ENCODE data around the gene SPINK1. TPM values are rescaled to one million over a fixed set of nuclear protein-coding genes. Genes with fewer than 3 reads are reported as not detected.
"Not testable (repeated sequence)": the region's sequence is repeated elsewhere in the genome, so short reads cannot be mapped to it uniquely, and the experiment has no call there.

The SPINK1 gene
- polyA plus RNA-seq, 3 donors from 2014 or later = not detected

- Mint-ChIP-seq H3K27ac (no peak overlapping the region), H3K36me3 (no peaks in the 10 kb centered on the region), H3K4me1 (no peaks in the 10 kb centered on the region), H3K4me3 (no peak overlapping the region), H3K27me3 (ENCODE audit: low read depth in 3 of 3) (peaks cover 3 to 20% (median 7%) of the 10 kb centered on the region in 3 donors), H3K9me3 (no peaks in the 10 kb centered on the region)
- no peak for DNase-seq
Measured at GRCh38 chr5:147844846-147845245, 13.4 kb upstream of the SPINK1 start.

DNA sequence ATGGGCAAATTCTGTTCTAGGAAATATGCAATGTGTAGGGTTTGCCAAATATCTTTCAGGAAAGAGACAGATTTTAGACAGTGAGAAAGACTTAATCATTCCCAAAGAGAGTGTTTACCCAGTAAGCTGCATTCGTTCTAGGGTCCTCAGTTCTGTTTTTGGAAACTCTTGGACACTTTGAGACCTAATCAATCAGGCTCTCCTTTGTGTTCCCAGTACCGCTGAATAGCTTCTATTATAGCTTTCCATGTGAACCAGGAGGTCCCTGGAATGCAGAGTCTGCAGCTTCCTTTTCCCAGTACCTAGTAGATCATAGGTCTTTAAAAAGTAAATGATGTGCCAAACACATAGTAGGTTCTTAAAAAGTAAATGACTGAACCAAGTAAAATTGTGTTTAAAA, 11.4 kb upstream of the SPINK1 start:
- Mint-ChIP-seq H3K9me3 (no peaks in the 10 kb centered on the region), H3K36me3 (no peaks in the 10 kb centered on the region), H3K27ac (no peak overlapping the region), H3K4me1 (no peaks in the 10 kb centered on the region), H3K4me3 (no peak overlapping the region), H3K27me3 (ENCODE audit: low read depth in 3 of 3) (peaks cover 2 to 23% (median 6%) of the 10 kb centered on the region in 3 donors)
- DNase-seq = no peak

DNA sequence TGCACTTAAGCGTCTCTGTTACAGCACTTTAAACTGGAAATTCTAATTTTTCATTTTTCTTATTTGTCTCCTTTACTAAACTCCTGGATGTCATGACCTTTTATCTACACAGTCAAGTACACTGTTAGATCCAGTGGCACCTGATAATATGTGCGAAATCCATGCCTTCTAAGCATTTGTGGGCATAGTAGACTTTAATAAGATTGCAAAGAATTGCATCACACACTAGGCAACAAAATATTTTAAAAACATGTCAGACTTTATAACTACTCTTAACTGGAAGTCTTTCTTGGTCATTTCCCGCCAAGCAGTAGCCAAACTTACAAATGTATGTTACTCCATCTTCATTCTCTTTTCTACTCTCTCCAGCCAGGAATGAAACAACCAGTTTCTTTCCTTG, 5.0 kb upstream of the SPINK1 start:
- DNase-seq = no peak
- no peaks in the 10 kb centered on the region for H3K4me1 Mint-ChIP-seq
- no peaks in the 10 kb centered on the region for H3K36me3 Mint-ChIP-seq
- no peak overlapping the region for H3K4me3 Mint-ChIP-seq
- H3K27me3 Mint-ChIP-seq (ENCODE audit: low read depth in 3 of 3) = peaks cover 0 to 9% (median 3%) of the 10 kb centered on the region in 3 donors
- H3K27ac Mint-ChIP-seq = no peak overlapping the region
- H3K9me3 Mint-ChIP-seq = no peaks in the 10 kb centered on the region

GRCh38 chr5:147835386-147835798, 3.9 kb upstream of the SPINK1 start:
- Mint-ChIP-seq H3K27me3 (ENCODE audit: low read depth in 3 of 3) (peaks cover 0 to 4% (median 3%) of the 10 kb centered on the region in 3 donors), H3K36me3 (no peaks in the 10 kb centered on the region), H3K4me3 (no peak overlapping the region), H3K27ac (no peak overlapping the region), H3K4me1 (no peaks in the 10 kb centered on the region), H3K9me3 (no peaks in the 10 kb centered on the region)
- no peak for DNase-seq

- Mint-ChIP-seq H3K36me3 (no peaks in the 10 kb centered on the region), H3K9me3 (no peaks in the 10 kb centered on the region)
Measured at GRCh38 chr5:147832541-147832940, 1.1 kb upstream of the SPINK1 start.

DNA sequence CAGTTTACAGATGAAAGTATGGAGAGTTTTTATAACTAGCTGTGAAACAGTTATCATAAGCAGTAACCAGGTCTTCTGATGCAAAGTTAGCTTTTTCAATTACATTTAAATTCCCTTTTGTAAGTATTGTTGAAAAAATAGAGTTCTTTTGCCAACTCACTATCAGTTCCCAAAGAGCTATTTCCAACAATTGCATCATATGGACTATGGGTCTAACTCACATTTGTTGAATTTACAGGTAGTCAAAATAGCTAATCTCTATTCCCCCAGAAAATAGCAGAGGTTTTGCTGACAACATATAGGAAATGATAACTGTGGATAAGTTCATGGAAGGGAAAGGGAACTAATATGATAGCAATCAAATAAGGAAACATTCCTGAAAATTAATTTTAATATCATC, 1.4 kb downstream of the SPINK1 start:
- Mint-ChIP-seq H3K36me3 (no peaks in the 10 kb centered on the region), H3K9me3 (no peaks in the 10 kb centered on the region), H3K4me3 (no peak overlapping the region), H3K27me3 (ENCODE audit: low read depth in 3 of 3) (peaks cover 0 to 9% (median 2%) of the 10 kb centered on the region in 3 donors), H3K4me1 (no peaks in the 10 kb centered on the region), H3K27ac (no peak overlapping the region)
- no peak for DNase-seq

More at GRCh38 chr5:147832541-147832940, 1.1 kb upstream of the SPINK1 start:
- H3K27me3 Mint-ChIP-seq (ENCODE audit: low read depth in 3 of 3) = peaks cover 0 to 7% (median 0%) of the 10 kb centered on the region in 3 donors
- no peak overlapping the region for H3K27ac Mint-ChIP-seq
- H3K4me1 Mint-ChIP-seq = no peaks in the 10 kb centered on the region
- DNase-seq = no peak
- no peak overlapping the region for H3K4me3 Mint-ChIP-seq

DNA sequence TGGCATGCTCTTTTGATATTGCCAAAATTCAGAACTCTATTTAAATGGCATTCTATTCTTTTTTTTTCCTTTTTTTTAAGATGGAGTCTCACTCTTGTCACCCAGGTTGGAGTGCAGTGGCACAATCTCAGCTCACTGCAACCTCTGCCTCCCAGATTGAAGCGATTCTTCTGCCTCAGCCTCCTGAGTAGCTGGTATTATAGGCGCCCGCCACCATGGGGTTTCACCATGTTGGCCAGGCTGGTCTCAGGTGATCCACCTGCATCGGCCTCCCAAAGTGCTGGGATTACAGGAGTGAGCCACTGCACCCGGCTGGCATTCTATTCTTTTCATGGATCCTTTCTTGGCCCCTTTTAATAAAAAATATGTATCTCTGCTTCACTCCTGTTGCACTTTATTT, 4.5 kb downstream of the SPINK1 start:
- not testable (repeated sequence) for H3K27ac Mint-ChIP-seq; DNase-seq; H3K36me3 Mint-ChIP-seq; H3K27me3 Mint-ChIP-seq (ENCODE audit: low read depth in 3 of 3); H3K4me3 Mint-ChIP-seq; H3K9me3 Mint-ChIP-seq; H3K4me1 Mint-ChIP-seq

DNA sequence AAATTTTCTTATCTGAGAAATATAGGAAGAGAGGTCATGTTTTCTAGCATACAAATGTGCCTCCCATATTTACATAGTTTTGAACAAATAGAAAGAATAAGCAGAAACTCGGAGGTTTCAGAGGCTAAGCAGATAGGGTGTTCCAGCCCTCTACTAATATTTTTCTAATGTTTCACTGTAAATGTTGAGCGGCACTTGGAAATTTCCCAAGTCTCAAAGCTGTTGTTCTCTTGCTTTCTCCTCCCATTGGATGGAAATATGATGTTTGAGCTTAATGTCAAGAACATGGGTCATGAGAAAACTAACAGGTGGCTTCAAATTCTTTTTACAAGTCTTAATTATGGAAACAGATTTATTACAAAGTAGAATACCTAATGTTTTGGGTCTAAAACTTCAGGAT, 5.1 kb downstream of the SPINK1 start:
- peaks cover 0 to 9% (median 2%) of the 10 kb centered on the region in 3 donors for H3K27me3 Mint-ChIP-seq (ENCODE audit: low read depth in 3 of 3)
- no peak for DNase-seq
- no peak overlapping the region for H3K4me3 Mint-ChIP-seq
- H3K4me1 Mint-ChIP-seq = no peaks in the 10 kb centered on the region
- no peaks in the 10 kb centered on the region for H3K36me3 Mint-ChIP-seq
- no peaks in the 10 kb centered on the region for H3K9me3 Mint-ChIP-seq
- no peak overlapping the region for H3K27ac Mint-ChIP-seq

DNA sequence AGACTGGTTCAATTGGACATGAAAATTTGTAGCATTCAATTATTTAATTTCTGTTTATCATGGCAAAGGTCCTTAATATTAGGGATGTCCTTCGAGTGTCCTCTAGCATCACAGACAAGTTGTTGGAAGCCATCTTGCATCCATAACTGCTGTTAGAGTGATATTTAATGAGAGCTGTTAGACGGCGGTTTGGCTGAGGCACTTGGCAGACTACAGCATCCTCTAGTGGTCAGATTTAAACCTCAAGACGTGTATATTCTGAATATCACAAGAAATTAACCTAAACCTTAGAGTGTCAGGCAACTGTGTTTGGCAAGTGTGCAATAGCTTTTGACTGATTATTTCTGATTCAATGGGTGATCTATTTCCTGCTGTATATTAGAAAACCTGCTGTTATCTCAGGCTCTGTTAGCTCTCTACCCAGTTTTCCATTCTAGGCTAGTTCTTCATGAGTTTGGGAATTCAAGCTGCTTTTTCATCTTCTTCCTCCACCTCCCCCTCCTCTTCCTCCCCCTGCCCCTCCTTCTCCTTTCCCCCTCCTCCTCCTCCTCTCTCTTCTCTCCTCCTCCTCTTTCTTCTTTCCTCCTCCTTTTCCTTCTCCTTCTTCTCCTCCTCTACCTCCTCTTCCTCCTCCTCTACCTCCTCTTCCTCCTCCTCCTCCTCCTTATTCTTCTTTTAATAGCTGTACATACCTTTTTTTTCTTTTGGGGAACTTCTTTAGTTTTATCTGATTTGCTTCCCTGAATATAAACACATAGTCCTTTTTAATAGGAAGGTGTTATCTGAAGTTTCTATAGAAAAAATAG, 8.6 kb downstream of the SPINK1 start:
- H3K27ac Mint-ChIP-seq = no peak overlapping the region
- H3K36me3 Mint-ChIP-seq = no peaks in the 10 kb centered on the region
- DNase-seq = peak; percentile 52 to 69 (median 62)
- H3K9me3 Mint-ChIP-seq = no peaks in the 10 kb centered on the region
- H3K4me3 Mint-ChIP-seq = no peak overlapping the region
- peaks cover 0 to 4% (median 2%) of the 10 kb centered on the region in 3 donors for H3K27me3 Mint-ChIP-seq (ENCODE audit: low read depth in 3 of 3)
- no peaks in the 10 kb centered on the region for H3K4me1 Mint-ChIP-seq

GRCh38 chr5:147822222-147822621, 9.2 kb downstream of the SPINK1 start:
- not testable (repeated sequence) for H3K4me1 Mint-ChIP-seq; H3K27me3 Mint-ChIP-seq (ENCODE audit: low read depth in 3 of 3); H3K27ac Mint-ChIP-seq; DNase-seq; H3K4me3 Mint-ChIP-seq; H3K9me3 Mint-ChIP-seq; H3K36me3 Mint-ChIP-seq

- Mint-ChIP-seq H3K4me1 (no peaks in the 10 kb centered on the region), H3K36me3 (no peaks in the 10 kb centered on the region), H3K27ac (peak overlapping the region in 1 of 6 donors; percentile 61), H3K27me3 (ENCODE audit: low read depth in 3 of 3) (peaks cover 0 to 4% (median 0%) of the 10 kb centered on the region in 3 donors), H3K9me3 (no peaks in the 10 kb centered on the region), H3K4me3 (no peak overlapping the region)
- DNase-seq = no peak
Measured at GRCh38 chr5:147821766-147822165, 9.7 kb downstream of the SPINK1 start.

- Mint-ChIP-seq H3K4me1 (no peaks in the 10 kb centered on the region), H3K4me3 (no peak overlapping the region), H3K27me3 (ENCODE audit: low read depth in 3 of 3) (peaks cover 0 to 2% (median 0%) of the 10 kb centered on the region in 3 donors), H3K36me3 (no peaks in the 10 kb centered on the region), H3K9me3 (no peaks in the 10 kb centered on the region), H3K27ac (no peak overlapping the region)
- DNase-seq = no peak
Measured at GRCh38 chr5:147819261-147819770, 12.2 kb downstream of the SPINK1 start.

DNA sequence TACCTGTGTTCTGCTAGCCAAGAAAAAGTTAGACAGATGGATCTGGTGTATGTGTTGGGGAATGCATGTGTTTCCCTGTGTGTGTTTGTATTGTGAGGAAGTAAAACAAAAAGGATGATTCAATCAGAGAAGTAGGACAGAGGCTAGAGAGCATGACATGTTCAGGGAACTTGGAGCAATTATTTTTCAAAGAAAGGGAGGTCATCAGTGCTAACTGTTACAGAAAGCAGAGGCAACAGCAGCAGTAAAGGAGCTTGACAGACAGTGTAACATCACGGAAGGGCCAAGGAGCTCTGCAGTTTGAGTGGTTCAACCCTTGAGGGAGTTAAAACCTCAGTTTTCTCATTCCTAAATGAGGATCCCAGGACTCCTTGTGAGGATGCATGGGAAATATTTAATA, 13.2 kb downstream of the SPINK1 start:
- Mint-ChIP-seq H3K27me3 (ENCODE audit: low read depth in 3 of 3) (peaks cover 0 to 2% (median 0%) of the 10 kb centered on the region in 3 donors), H3K9me3 (no peaks in the 10 kb centered on the region), H3K36me3 (no peaks in the 10 kb centered on the region), H3K4me3 (no peak overlapping the region), H3K27ac (no peak overlapping the region), H3K4me1 (no peaks in the 10 kb centered on the region)
- no peak for DNase-seq

- H3K9me3 Mint-ChIP-seq = no peaks in the 10 kb centered on the region
- no peak overlapping the region for H3K4me3 Mint-ChIP-seq
Measured at GRCh38 chr5:147813696-147814095, 17.8 kb downstream of the SPINK1 start.

More at GRCh38 chr5:147813696-147814095, 17.8 kb downstream of the SPINK1 start:
- Mint-ChIP-seq H3K36me3 (no peaks in the 10 kb centered on the region), H3K4me1 (no peaks in the 10 kb centered on the region), H3K27me3 (ENCODE audit: low read depth in 3 of 3) (peaks cover 0 to 3% (median 0%) of the 10 kb centered on the region in 3 donors), H3K27ac (no peak overlapping the region)
- no peak for DNase-seq
